ENCODE data around the gene TMCC1.
A peak's percentile ranks its signal among the peaks of the same experiment; 100 is the strongest.
"Not testable (repeated sequence)": the region's sequence is repeated elsewhere in the genome, so short reads cannot be mapped to it uniquely, and the experiment has no call there.

TMCC1 gene

GRCh38 chr3:129618901-129619671 is 274.4 kb downstream of the TMCC1 start:
- peak in 1 of 2 experiments; percentile 26 for DNase-seq

- DNase-seq: no peak
These were observed 275.2 kb downstream of the TMCC1 start for GRCh38 chr3:129618186-129618820.

GRCh38 chr3:129617381-129618185 is 275.9 kb downstream of the TMCC1 start:
- no peak for DNase-seq

GRCh38 chr3:129616713-129617112 is 276.8 kb downstream of the TMCC1 start:
- DNase-seq: no peak

- DNase-seq: no peak
These were observed 277.2 kb downstream of the TMCC1 start for GRCh38 chr3:129616291-129616690.

- DNase-seq: no peak
These were observed 277.7 kb downstream of the TMCC1 start for GRCh38 chr3:129615751-129616281.

GRCh38 chr3:129614927-129615363 is 278.6 kb downstream of the TMCC1 start:
- DNase-seq: no peak

- DNase-seq: no peak
These were observed 279.1 kb downstream of the TMCC1 start for GRCh38 chr3:129614435-129614834.

GRCh38 chr3:129613367-129613740 is 280.2 kb downstream of the TMCC1 start:
- DNase-seq: no peak

GRCh38 chr3:129612534-129613366 is 280.8 kb downstream of the TMCC1 start:
- DNase-seq: no peak

GRCh38 chr3:129611812-129612533 is 281.5 kb downstream of the TMCC1 start:
- DNase-seq: no peak

- DNase-seq: no peak
These were observed 282.1 kb downstream of the TMCC1 start for GRCh38 chr3:129611446-129611800.

GRCh38 chr3:129610794-129611445 is 282.6 kb downstream of the TMCC1 start:
- DNase-seq: not testable (repeated sequence)

GRCh38 chr3:129610276-129610675 is 283.2 kb downstream of the TMCC1 start:
- no peak for DNase-seq

GRCh38 chr3:129609591-129610182 is 283.8 kb downstream of the TMCC1 start:
- no peak for DNase-seq

GRCh38 chr3:129608936-129609590 is 284.4 kb downstream of the TMCC1 start:
- DNase-seq: no peak

- peak; percentile 60 to 67 for DNase-seq
These were observed 285.2 kb downstream of the TMCC1 start for GRCh38 chr3:129608087-129608935.

GRCh38 chr3:129607391-129608068 is 286.0 kb downstream of the TMCC1 start:
- DNase-seq: no peak

Data from SHP77 (cell line).